ENCODE data around the gene RPL41.

DNA sequence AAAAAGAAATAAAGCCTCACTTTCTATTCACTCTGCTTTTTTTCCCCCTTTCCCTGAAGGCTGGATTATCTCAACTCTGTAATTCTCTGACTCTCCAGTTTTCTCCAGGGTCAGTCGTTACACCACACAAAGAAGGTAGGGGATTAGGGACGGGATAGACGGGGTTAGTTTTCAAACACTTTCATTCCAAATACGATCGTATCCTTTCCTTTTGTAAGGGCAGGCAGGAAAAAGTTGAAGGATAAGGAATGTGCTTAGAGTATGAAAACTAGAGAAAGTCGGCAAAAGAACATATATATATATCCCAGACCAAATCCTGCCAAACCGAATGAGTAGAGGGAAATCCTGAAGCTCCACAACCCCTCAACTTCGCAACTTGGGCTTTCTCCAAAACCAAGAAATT lies 11.1 kb downstream of the RPL41 start:
- TF ChIP-seq CTCF (IDR thresholded peaks at IDR 0.05; ENCODE audit: low read length): no peak
- no peak for TF ChIP-seq EZH2 (optimal IDR thresholded peaks at IDR 0.05; ENCODE audit: low read depth, low read length)
- no peak for TF ChIP-seq EZH2phosphoT487 (IDR thresholded peaks at IDR 0.05; ENCODE audit: low read length)
